GM12891 (cell line): ENCODE data around the gene TIMP3.

Experiments
- DNase-seq: peaks from one replicate; pipeline ENCODE4 v3.0.0; 2011; ENCODE audit warnings: low spot score; ENCODE audit not compliant: insufficient read length
- FAIRE-seq: peaks from 2 replicates; lab custom pipeline; 2011; peaks lifted over from hg19 to GRCh38; lab: Jason Lieb, UNC
- PAX5 ChIP-seq: IDR thresholded peaks from 2 replicates; pipeline ENCODE4 v1.6.1; 2011; ENCODE audit warnings: low read length, moderate library complexity, mild to moderate bottlenecking; ENCODE audit not compliant: insufficient read depth, severe bottlenecking
- POLR2A ChIP-seq: IDR thresholded peaks from 2 replicates; pipeline ENCODE4 v1.6.1; 2011; ENCODE audit warnings: low read depth, low read length, control low read depth
- POLR2AphosphoS5 ChIP-seq: IDR thresholded peaks from 2 replicates; pipeline ENCODE4 v1.6.1; 2011; ENCODE audit warnings: low read depth, low read length, control low read depth
- POU2F2 ChIP-seq: IDR thresholded peaks from 2 replicates; pipeline ENCODE4 v1.6.1; 2011; ENCODE audit warnings: low read depth, mild to moderate bottlenecking, control low read depth, low read length, moderate library complexity
- SPI1 ChIP-seq: IDR thresholded peaks from 2 replicates; pipeline ENCODE4 v1.6.1; 2011; ENCODE audit warnings: low read depth, low read length, control low read depth
- TAF1 ChIP-seq: IDR thresholded peaks from 2 replicates; pipeline ENCODE4 v1.6.1; 2011; ENCODE audit warnings: low read depth, low read length, control low read depth

Gene TIMP3

GRCh38 chr22:32781695-32782094 is 19.8 kb upstream of the TIMP3 start:
- DNase-seq (no peak), FAIRE-seq (no peak)
- no peak for TF ChIP-seq POLR2A

DNA sequence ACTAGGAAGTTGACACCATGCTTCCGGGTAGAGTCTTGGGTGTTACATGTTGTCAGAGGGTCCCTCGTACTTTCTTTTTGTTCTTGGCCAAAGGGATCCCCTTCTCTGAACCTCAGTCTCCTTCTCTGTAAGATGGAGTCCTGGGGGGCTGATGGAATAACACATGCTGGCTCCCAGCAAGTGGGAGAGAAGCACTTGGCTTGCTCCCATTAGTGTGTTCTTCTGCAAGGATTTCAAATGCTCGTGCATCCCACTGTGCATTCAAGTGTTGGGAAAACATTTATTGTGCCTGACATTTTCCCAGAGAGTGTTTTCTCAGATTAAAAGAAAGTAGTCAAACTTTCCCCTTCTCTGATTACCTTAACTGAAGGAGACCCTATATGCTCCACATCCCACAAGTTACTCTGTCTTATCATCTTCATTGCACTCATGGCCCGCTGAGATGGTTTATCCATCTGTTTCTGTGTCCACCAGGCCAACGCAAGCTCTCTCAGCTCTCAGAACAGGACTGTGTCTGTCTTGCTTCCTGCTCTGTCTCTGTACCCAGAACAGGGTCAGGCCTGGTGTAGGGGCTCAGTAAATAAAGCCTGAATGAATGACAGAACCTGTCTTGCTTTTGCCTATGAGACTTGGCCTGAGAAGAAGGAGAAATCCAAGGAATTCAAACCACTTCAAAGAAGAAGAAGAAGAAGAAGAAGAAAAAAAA is 16.0 kb upstream of the TIMP3 start:
- FAIRE-seq (no peak), DNase-seq (no peak)
- TF ChIP-seq POLR2AphosphoS5 (no peak), POU2F2 (no peak), POLR2A (no peak), PAX5 (no peak), SPI1 (no peak), TAF1 (no peak)

DNA sequence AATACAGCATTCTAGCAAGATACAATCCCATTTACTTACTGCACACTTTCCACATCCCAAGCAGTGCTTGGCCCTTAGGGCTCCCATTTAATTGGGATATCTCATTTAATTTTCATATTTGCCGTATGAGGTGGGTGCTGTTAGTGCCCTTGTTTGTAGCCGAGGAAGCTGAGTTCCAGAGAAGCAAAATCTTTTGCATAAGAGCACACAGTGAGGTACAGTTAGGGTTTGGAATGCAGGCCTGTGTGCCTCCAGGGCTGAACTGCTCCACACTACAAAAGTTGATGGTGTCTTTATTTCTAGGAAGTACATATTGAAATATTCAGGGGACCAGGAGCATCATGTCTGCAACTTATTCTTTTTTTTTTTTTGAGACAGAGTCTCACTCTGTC is 15.5 kb upstream of the TIMP3 start:
- TF ChIP-seq TAF1, result no peak
- FAIRE-seq, result no peak
- DNase-seq, result no peak

GRCh38 chr22:32788904-32789624 is 12.4 kb upstream of the TIMP3 start:
- no peak for FAIRE-seq
- no peak for DNase-seq
- no peak for TF ChIP-seq TAF1
- no peak for TF ChIP-seq POLR2A
- TF ChIP-seq POLR2AphosphoS5, result no peak
- no peak for TF ChIP-seq POU2F2
- TF ChIP-seq SPI1, result no peak

DNA sequence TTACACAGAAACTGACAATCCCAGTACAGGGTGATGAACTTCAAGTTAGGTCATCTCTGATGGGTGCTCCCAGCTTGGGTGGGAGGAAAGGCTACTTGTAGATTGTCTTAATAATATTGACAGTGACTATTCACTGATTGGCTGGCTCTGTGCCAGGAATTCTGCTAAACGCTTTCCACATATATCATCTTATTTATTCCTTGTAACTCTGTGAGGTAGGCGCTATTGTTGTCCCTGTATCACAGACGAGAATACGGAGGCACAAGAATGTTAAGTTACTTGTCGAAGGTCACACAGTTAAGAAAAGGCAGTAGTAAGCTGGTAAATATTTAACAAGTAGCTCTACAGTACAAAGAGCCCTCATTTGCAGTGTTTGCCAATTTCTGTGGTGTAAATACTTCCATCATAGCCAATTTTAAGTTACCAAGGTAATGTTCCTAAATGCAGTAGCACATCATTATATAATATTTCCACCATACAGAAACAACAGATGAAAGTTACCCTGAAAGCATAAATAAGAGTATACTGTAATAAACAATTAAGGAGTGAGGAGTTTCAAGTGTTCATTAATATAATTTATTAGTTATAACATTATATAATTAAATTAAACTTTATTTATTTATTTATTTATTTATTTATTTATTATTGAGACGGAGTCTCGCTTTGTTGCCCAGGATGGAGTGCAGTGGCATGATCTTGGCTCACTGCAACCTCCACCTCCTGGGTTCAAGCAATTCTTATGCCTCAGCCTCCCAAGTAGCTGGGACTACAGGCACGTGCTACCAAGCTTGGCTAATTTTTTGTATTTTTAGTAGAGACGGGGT is 11.5 kb upstream of the TIMP3 start:
- no peak for FAIRE-seq

DNA sequence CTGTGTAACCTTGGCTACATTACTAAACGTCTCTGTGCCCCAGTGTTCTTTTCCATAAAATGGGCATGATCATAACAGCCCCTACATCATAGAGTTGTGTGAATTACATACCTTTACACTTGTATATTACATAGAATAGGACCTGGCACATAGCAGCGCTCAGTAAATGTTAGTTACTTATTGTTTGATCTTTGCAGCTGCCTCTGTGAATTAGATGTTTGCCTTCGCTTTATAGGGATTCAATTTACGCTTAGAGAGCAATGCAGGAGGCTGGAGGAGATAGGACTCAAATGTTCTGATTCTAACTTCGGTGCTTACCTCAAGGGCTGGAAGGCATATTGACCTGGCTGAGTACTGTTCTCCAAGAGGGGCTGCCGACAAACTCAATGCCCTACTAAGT is 10.4 kb upstream of the TIMP3 start:
- TF ChIP-seq POLR2A (no peak), POLR2AphosphoS5 (no peak), POU2F2 (no peak), PAX5 (no peak), SPI1 (no peak), TAF1 (no peak)
- DNase-seq, result no peak
- no peak for FAIRE-seq

More for the DNA sequence above, 11.5 kb upstream of the TIMP3 start:
- TF ChIP-seq SPI1 (no peak), POLR2AphosphoS5 (no peak), POLR2A (no peak), TAF1 (no peak), POU2F2 (no peak), PAX5 (no peak)
- no peak for DNase-seq

DNA sequence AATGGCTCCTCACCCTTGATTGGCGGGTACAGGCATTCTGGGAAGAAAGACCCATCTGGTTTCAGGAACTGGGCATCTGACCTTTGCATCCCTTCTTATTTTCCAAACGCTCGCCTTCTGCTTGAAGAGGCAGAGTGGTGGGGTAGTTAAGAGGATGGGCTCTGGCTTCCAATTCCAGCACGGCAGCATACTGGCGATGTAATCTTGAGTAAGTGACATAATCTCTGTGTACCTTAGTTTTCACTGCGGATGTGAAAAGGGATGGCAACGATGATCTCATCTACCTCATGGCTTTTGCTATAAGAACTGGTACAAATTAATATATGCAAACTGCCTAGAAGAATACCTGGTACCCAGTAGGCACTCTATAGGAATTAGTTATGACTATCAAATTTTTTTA is 10.0 kb upstream of the TIMP3 start:
- DNase-seq, result no peak
- no peak for FAIRE-seq
- TF ChIP-seq POLR2A, result no peak
- no peak for TF ChIP-seq SPI1
- TF ChIP-seq POLR2AphosphoS5, result no peak
- no peak for TF ChIP-seq PAX5
- TF ChIP-seq TAF1, result no peak
- no peak for TF ChIP-seq POU2F2

- DNase-seq (no peak), FAIRE-seq (no peak)
- TF ChIP-seq POU2F2 (no peak), PAX5 (no peak), POLR2AphosphoS5 (no peak), TAF1 (no peak), POLR2A (no peak), SPI1 (no peak)
These were observed 7.9 kb upstream of the TIMP3 start for GRCh38 chr22:32793589-32793988.

GRCh38 chr22:32794449-32795213 is 6.9 kb upstream of the TIMP3 start:
- TF ChIP-seq POLR2A (no peak), PAX5 (no peak), POLR2AphosphoS5 (no peak), TAF1 (no peak), SPI1 (no peak), POU2F2 (no peak)
- FAIRE-seq, result no peak
- DNase-seq, result no peak

- FAIRE-seq (no peak), DNase-seq (no peak)
- TF ChIP-seq POU2F2 (no peak), POLR2A (no peak), POLR2AphosphoS5 (no peak), TAF1 (no peak)
These were observed 6.3 kb upstream of the TIMP3 start for GRCh38 chr22:32795214-32795596.
